HL-60/S4 treated with retinoic acid at 250 ng/mL for 4 days and 3 days (cell line): ENCODE data around the gene B4GALT2.

Experiments used
- in situ Hi-C: fragments of 300-500 bp; cut with MboI; formaldehyde crosslinking; loops from 2 replicates; pipeline ENCODE4 v1.7.0; 2022; ENCODE audit warnings: low sequenced_read_pairs

Gene B4GALT2, protein sequence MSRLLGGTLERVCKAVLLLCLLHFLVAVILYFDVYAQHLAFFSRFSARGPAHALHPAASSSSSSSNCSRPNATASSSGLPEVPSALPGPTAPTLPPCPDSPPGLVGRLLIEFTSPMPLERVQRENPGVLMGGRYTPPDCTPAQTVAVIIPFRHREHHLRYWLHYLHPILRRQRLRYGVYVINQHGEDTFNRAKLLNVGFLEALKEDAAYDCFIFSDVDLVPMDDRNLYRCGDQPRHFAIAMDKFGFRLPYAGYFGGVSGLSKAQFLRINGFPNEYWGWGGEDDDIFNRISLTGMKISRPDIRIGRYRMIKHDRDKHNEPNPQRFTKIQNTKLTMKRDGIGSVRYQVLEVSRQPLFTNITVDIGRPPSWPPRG

GRCh38 chr1:43978551-43979260 is at the start of gene B4GALT2:
B4GALT2 (plus strand) TSS chr1:43979210; CDS start chr1:43981161, 1,951 bp downstream.
- in situ Hi-C loops = no loop called here

DNA sequence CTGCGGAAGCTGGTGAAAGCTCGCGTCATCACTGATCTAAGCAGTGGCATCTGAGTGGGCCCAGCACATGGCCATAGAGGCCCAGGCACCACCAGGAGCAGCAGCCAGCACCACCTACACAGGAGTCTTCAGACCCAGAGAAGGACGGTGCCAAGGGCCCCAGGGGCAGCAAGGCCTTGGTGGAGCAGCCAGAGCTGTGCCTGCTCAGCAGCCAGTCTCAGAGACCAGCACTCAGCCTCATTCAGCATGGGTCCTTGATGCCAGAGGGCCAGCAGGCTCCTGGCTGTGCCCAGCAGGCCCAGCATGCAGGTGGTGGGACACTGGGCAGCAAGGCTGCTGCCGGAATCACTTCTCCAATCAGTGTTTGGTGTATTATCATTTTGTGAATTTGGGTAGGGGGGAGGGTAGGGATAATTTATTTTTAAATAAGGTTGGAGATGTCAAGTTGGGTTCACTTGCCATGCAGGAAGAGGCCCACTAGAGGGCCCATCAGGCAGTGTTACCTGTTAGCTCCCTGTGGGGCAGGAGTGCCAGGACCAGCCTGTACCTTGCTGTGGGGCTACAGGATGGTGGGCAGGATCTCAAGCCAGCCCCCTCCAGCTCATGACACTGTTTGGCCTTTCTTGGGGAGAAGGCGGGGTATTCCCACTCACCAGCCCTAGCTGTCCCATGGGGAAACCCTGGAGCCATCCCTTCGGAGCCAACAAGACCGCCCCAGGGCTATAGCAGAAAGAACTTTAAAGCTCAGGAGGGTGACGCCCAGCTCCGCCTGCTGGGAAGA is 48.7 kb upstream of the B4GALT2 start:
- in situ Hi-C loops = no loop called here

DNA sequence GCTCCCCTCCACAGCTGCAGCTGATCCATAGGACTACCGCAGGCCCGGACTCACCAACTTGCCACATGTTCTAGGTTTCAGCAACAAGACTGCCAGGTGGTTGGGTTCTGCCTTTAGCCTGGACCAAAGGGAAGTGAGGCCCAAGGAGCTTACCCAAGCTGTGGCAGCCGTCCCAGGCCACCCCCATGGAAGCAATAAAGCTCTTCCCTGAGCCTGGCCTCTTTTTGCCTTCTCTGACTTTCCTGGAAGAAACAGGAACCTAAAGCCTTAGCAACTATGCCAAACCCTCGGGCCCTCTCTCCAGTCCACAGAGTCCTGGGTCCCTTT is 48.1 kb upstream of the B4GALT2 start:
- in situ Hi-C loops = no loop called here

DNA sequence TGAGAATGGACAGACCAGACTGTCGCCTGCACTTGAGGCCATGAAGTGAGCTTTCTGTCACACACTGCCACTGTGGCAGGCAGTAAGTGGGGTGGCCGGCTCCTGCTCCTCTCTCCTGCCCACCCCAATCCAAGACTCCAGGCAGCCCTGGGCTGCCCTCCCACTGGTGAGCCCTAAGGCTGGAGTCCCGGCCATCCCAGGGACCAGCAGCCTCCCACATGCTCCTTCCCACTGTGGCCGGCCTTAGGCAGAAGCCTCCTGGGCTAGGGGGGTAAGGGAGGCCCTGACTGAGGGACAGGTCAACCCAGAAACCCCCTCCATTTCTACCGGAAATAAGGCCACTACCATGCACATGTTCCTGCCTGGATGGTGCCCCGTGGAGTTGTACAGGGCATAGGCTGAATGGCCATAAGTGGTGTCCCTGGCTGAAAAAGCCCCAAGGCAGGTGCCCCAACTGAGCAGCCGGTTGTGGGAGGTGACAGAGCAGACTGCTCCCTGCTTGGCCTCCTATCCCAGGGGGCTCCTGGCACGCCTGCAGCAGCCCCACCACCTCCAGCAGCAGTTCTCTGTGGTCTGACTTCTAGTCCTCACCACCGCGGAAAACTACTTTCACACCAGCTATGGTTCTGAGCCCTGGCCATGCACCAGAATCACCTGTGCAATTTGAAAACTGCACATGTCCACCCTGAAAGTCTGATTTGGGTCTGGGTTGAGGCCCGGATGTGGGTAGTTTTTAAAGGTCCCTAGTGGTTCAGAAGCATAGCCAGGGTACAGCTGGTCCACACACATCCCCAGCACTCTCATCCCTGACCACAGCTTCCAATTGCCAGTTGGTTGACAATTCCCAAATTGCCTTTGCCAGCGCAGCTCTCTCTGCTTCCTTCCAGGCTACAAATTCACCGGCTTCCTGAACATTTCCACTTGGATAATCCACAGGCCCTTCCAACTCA is 47.0 kb upstream of the B4GALT2 start:
- in situ Hi-C loops = no loop called here

GRCh38 chr1:43932786-43933385 is 46.1 kb upstream of the B4GALT2 start:
- in situ Hi-C loops = no loop called here

DNA sequence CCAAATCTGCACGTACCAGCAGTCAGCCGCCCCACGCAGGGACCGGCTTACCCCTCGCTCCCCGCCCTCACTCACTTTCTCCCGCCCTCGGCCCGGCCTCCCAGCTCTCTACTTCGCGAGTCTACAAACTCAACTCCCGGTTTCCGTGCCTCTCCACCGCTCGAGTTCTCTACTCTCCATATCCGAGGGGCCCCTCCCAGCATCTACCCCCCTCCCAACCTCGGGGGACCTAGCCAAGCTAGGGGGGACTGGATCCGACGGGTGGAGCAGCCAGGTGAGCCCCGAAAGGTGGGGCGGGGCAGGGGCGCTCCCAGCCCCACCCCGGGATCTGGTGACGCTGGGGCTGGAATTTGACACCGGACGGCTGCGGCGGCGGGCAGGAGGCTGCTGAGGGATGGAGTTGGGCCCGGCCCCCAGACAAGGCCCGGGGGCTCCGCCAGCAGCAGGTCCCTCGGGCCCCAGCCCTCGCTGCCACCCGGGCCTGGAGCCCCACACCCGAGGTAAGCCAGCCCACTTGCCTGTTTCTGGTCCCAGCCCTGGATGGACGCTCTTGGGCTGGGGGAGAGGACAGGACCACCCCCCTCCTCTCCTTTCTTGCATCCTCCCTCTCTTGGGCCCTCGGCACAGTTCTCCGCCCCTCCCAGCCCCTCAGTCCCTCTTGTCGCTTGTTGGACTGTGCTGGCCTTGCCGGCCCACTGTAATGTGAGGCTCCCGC is 45.5 kb upstream of the B4GALT2 start, which contains the start of gene ARTN:
Gene ARTN (plus strand): TSS at position 416 of the 715 bp plus-strand sequence. CDS start 1,856 bp downstream, outside the sequence.
- in situ Hi-C loops = no loop called here

DNA sequence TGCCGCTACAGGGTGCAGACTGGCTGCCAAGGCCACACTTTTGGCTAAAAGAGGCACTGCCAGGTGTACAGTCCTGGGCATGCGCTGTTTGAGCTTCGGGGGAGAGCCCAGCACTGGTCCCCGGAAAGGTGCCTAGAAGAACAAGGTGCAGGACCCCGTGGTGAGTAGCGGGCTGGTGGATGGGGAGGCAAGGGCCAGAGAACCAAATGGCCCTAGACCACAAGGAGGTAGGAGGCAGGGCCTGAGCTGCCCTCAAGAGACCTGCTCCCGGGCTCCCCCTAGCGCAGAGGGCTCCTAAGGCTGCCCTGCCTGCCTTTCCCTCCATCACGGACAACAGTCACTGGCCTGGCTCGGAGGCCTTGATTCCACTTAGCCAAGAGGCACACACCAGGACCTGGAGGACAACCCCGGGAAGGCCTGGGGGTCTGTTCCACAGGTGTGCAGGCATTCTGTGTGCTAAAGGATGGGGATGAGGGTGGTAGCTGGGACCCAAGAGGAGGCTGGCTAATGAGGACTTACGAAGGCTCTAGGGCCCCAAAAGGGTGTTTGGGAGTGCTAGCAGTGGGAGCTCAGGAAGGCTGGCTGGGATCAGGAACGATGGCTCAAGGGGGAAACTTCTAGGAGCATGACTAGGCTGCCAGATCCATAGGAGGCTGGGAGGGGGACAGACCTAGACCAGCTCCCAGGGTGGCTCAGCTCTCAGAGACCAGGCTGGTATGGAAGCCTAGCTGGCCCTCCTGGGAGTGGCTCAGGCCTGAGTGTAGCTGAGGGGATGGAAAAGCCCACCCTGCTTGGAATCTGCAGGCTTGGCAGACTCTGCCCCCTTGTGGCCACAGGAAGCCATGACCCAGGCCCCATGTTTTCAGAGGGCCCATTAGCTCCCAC is 44.7 kb upstream of the B4GALT2 start:
- in situ Hi-C loops = no loop called here

- in situ Hi-C loops = no loop called here
These were observed 44.1 kb upstream of the B4GALT2 start for GRCh38 chr1:43934986-43935324.

DNA sequence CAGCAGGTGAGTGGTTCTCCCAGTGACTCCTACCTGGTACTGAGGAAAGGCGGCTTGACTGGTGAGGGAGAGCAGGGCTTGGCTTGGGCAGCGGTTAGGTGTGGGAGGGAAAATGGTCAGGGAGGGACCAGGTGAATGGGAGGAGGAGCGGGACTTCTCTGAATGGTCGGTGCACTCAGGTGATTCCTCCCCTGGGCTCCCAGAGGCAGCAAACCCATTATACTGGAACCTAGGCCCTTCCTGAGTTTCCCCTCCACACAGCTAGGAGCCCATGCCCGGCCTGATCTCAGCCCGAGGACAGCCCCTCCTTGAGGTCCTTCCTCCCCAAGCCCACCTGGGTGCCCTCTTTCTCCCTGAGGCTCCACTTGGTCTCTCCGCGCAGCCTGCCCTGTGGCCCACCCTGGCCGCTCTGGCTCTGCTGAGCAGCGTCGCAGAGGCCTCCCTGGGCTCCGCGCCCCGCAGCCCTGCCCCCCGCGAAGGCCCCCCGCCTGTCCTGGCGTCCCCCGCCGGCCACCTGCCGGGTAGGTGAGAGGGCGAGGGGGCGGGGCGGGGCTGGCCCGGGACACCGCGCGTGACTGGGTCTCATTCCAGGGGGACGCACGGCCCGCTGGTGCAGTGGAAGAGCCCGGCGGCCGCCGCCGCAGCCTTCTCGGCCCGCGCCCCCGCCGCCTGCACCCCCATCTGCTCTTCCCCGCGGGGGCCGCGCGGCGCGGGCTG is 43.1 kb upstream of the B4GALT2 start:
- in situ Hi-C loops = no loop called here

GRCh38 chr1:43936431-43937151 is 42.4 kb upstream of the B4GALT2 start:
- in situ Hi-C loops = no loop called here

DNA sequence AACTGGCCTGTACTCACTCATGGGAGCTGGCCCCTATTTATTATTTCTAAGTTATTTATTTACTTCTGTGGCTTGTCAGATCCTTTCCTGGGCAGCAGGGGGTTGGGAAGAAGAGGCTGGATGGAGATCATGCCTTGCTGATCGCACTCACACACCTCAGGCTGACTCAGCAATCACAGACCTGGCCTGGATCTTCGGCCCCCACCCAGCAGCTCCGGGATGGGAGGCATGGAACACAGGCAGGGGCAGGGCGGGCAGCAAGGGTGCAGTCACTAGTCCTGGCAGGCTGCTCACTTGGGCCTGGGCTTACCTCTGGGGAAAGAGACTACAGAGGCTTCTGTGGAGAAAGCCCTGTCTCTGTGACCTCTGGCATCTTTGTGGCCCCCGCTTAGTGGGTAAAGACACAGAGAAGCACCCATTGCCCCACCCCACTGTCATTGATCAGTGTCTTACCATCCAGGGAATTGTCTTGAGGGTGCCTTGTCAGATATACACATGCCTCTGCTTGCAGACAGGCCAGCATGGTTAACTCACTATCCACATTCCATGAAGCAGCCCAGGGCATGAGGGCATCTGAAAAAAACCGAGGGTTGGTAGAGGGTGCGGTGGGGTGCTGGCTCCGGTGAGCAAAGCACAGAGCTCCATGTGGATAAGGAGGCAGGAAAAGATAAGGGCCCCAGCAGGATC is 41.7 kb upstream of the B4GALT2 start:
- in situ Hi-C loops = no loop called here

DNA sequence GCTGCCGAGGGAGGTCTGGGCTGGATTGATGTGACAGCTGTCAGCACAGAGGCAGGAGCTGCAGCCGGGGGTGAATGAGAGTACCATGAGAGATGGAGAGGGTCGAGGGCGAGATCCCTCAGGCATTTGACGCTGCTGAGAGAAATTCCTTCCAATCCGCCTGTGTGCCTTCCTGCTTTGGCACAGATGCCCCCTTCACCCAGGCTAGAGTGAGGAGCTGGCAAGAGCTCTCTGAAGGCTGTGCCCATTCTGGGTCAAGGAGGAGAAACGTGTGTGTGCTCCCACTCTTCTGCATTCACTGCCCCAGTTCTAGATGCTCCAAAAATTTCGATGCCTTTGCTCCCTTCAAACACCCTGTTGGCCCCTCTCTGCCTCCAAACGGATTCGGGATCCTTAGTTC is 40.6 kb upstream of the B4GALT2 start:
- in situ Hi-C loops = no loop called here

GRCh38 chr1:43938892-43939587 is 40.0 kb upstream of the B4GALT2 start:
- in situ Hi-C loops = no loop called here

DNA sequence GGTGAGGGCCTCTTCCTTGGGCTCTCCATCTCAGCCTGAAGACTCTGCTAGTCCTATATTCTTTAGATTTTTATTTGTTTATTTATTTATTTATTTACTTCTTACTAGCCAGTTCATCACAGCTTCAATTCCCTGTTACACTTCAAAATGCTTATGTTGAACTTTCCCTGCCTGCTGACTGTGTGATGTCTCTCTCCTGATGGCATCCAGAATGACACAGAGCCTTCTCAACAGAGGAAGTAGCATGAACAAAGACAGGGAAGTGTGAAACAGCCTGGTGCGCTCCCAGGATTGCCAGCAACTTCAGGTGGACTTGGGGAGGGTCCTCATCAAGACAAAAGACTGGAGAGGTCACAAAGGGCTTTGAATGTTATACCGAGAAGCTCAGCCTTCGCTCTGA is 36.6 kb upstream of the B4GALT2 start:
- in situ Hi-C loops = no loop called here

DNA sequence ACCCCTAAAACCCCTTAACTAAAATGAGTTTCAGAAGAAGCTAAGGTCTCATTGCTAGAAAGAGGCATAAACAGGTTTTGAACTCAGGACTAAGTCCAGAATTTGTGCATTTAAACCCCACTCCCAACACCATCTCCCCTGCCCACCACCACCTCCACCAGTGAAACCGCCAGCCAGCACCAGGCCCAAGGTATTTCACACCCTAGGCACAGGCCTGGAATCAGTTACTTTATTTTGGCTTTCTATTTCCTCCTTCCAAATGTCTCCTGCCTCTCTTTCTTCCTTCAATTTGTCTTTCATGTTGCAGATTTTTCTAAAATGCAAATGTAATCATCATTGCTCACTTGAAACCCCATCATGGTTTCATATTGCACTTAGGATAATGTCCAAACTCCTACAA is 34.1 kb upstream of the B4GALT2 start:
- in situ Hi-C loops = no loop called here

DNA sequence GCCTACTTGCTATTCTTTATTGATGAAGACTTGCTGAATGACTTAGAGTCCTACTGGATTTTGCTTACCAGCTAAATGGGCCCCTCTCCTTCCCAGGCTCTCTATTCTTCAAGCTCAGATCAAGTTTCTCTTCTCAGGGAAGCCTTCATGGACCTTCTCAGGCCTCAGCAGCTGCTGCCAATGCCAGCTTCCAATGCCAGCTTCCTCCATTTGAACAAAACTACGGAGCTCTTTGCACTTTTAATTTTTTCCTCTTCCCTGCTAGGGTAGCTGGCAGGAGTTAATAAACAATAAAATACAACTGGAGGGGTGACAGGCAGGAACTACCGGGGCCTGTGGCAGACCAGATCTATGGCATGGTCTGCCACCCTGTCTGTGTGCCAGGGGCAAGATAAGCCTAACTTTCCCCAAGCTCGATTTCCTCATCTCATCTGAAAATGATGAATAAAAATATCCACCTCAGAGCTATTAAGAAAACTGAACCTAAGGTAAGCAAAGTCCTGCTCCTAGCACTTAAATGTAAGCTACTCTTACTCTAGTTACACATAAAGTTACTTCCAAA is 33.3 kb upstream of the B4GALT2 start:
- in situ Hi-C loops = no loop called here
